HUES6 (cell line): ENCODE results near the gene PRKCA.

Experiments used
- H3K27ac ChIP-seq: 2 replicates; pipeline ENCODE4 v1.7.0; 2013; ENCODE audit warnings: low read depth, mild to moderate bottlenecking, low read length, inconsistent platforms
- H3K27me3 ChIP-seq: 2 replicates; pipeline ENCODE4 v1.6.1; 2013; ENCODE audit warnings: low read length; ENCODE audit not compliant: control insufficient read depth, insufficient read depth
- H3K36me3 ChIP-seq: 2 replicates; pipeline ENCODE4 v1.6.1; 2013; ENCODE audit warnings: low read length; ENCODE audit not compliant: control insufficient read depth, insufficient read depth
- H3K4me1 ChIP-seq: 2 replicates; pipeline ENCODE4 v1.6.1; 2013; ENCODE audit warnings: low read length; ENCODE audit not compliant: control insufficient read depth, insufficient read depth
- H3K4me3 ChIP-seq: 2 replicates; pipeline ENCODE4 v1.5.1; 2013; ENCODE audit warnings: low read depth, low read length
- H3K9ac ChIP-seq: one replicate; pipeline ENCODE4 v1.6.1; 2013; ENCODE audit warnings: mild to moderate bottlenecking, low read length
- H3K9me3 ChIP-seq: 2 replicates; pipeline ENCODE4 v1.6.1; 2013; ENCODE audit warnings: low read depth, low read length; ENCODE audit not compliant: control insufficient read depth, insufficient read depth

PRKCA gene

GRCh38 chr17:66789961-66790437 lies 487.6 kb downstream of the PRKCA start:
- Histone ChIP-seq H3K27ac (no peak overlapping the region), H3K36me3 (no peaks in the 10 kb centered on the region), H3K9ac (no peak overlapping the region), H3K9me3 (no peaks in the 10 kb centered on the region), H3K4me1 (peaks cover 5% of the 10 kb centered on the region; the same call in 1 of the 2 replicates), H3K4me3 (no peak overlapping the region), H3K27me3 (no peaks in the 10 kb centered on the region)

- H3K36me3 ChIP-seq: no peaks in the 10 kb centered on the region
- H3K9ac ChIP-seq: no peak overlapping the region
- peaks cover 5% of the 10 kb centered on the region; the same call in 1 of the 2 replicates for H3K4me1 ChIP-seq
- no peaks in the 10 kb centered on the region for H3K27me3 ChIP-seq
- H3K27ac ChIP-seq: no peak overlapping the region
- H3K4me3 ChIP-seq: no peak overlapping the region
- H3K9me3 ChIP-seq: no peaks in the 10 kb centered on the region
Measured at GRCh38 chr17:66790501-66791061, 488.2 kb downstream of the PRKCA start.

- H3K4me1 ChIP-seq: peaks cover 5% of the 10 kb centered on the region; the same call in 1 of the 2 replicates
Measured at GRCh38 chr17:66791347-66791746, 488.9 kb downstream of the PRKCA start.

DNA sequence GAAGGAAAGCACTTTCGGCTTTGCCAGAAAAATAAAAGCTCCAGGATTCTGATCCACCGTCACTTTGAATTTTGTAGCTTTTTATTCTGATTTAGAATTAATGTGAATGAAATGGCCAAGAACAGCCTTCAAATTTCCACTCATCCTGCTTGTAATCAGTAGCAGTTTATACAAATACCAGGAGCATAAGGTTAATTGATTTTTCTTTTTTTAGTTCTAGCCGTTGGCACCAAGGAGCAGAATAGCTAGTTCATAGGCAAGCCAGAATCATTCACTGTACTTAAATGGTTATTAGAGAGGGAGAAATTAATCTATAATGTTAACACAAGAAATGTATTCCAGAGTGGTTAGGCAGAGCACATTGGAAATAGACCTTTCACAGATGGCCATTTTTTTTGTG lies 491.4 kb downstream of the PRKCA start:
- Histone ChIP-seq H3K4me1 (peaks cover 3% of the 10 kb centered on the region; the same call in 1 of the 2 replicates), H3K4me3 (no peak overlapping the region), H3K9ac (no peak overlapping the region), H3K27ac (no peak overlapping the region), H3K27me3 (no peaks in the 10 kb centered on the region), H3K9me3 (no peaks in the 10 kb centered on the region; the same call in 1 of the 2 replicates), H3K36me3 (no peaks in the 10 kb centered on the region)

More at GRCh38 chr17:66791347-66791746, 488.9 kb downstream of the PRKCA start:
- no peak overlapping the region for H3K4me3 ChIP-seq
- H3K27me3 ChIP-seq: no peaks in the 10 kb centered on the region
- H3K36me3 ChIP-seq: no peaks in the 10 kb centered on the region
- H3K27ac ChIP-seq: no peak overlapping the region
- no peak overlapping the region for H3K9ac ChIP-seq
- H3K9me3 ChIP-seq: no peaks in the 10 kb centered on the region

DNA sequence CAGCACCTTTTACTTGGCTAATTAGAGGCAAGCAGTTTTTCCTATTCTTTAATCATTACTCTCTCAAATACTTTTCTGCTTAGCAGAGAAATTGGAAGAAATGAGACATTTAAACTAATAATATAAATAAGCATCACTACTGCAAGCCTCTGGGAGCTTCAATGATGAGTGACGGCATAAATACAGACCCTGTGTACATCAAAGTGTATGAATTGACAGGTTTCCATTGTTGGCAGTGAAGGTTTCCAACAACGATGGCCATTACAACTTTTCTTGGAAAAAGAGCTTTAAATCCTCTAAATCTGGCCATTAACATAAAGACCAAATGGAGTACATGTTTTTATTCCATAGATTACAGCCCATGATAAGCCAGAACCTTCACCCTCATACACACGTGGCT lies 493.1 kb downstream of the PRKCA start:
- no peak overlapping the region for H3K27ac ChIP-seq
- no peaks in the 10 kb centered on the region; the same call in 1 of the 2 replicates for H3K9me3 ChIP-seq
- no peak overlapping the region for H3K4me3 ChIP-seq
- no peaks in the 10 kb centered on the region; the same call in 1 of the 2 replicates for H3K4me1 ChIP-seq
- no peak overlapping the region for H3K9ac ChIP-seq
- H3K36me3 ChIP-seq: no peaks in the 10 kb centered on the region
- H3K27me3 ChIP-seq: no peaks in the 10 kb centered on the region

GRCh38 chr17:66799849-66800537 lies 497.6 kb downstream of the PRKCA start:
- no peak overlapping the region for H3K27ac ChIP-seq
- H3K9me3 ChIP-seq: no peaks in the 10 kb centered on the region; the same call in 1 of the 2 replicates
- no peak overlapping the region for H3K9ac ChIP-seq
- H3K36me3 ChIP-seq: no peaks in the 10 kb centered on the region
- H3K27me3 ChIP-seq: no peaks in the 10 kb centered on the region
- peaks cover 18% of the 10 kb centered on the region for H3K4me1 ChIP-seq
- H3K4me3 ChIP-seq: no peak overlapping the region

GRCh38 chr17:66803474-66803951 lies 501.1 kb downstream of the PRKCA start:
- no peaks in the 10 kb centered on the region for H3K9me3 ChIP-seq
- no peak overlapping the region for H3K27ac ChIP-seq
- H3K27me3 ChIP-seq: no peaks in the 10 kb centered on the region
- no peak overlapping the region for H3K9ac ChIP-seq
- H3K36me3 ChIP-seq: no peaks in the 10 kb centered on the region
- peaks cover 18% of the 10 kb centered on the region for H3K4me1 ChIP-seq
- H3K4me3 ChIP-seq: no peak overlapping the region

GRCh38 chr17:66805567-66805966 lies 503.2 kb downstream of the PRKCA start:
- Histone ChIP-seq H3K36me3 (no peaks in the 10 kb centered on the region), H3K4me3 (no peak overlapping the region), H3K9ac (no peak overlapping the region), H3K9me3 (no peaks in the 10 kb centered on the region), H3K27me3 (no peaks in the 10 kb centered on the region), H3K27ac (no peak overlapping the region), H3K4me1 (peaks cover 18% of the 10 kb centered on the region)

DNA sequence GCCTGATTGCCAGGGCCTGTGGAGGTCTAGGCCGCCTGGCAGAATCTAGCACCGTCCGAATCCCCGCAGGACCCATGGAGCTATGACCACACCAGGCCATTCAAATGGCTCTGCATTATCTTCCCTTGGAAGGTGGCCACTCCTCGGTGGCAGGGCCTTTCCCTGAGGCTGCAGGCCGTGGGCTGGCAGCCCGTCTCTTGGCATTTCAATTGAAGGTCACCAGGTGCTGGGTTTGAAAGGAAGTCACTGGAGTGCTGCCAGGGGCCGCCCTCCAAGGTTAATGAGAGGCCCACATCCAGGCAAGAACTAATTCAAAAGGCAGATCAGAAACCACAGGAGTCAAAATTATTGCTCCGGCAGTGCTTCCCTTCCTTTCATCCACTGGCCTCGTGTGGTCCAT lies 504.8 kb downstream of the PRKCA start:
- H3K9ac ChIP-seq: no peak overlapping the region
- no peaks in the 10 kb centered on the region for H3K27me3 ChIP-seq
- no peak overlapping the region for H3K27ac ChIP-seq
- peaks cover 18% of the 10 kb centered on the region for H3K4me1 ChIP-seq
- H3K4me3 ChIP-seq: no peak overlapping the region
- H3K36me3 ChIP-seq: no peaks in the 10 kb centered on the region
- no peaks in the 10 kb centered on the region for H3K9me3 ChIP-seq

GRCh38 chr17:66809408-66809807 lies 507.0 kb downstream of the PRKCA start:
- Histone ChIP-seq H3K9ac (no peak overlapping the region), H3K36me3 (no peaks in the 10 kb centered on the region), H3K27me3 (no peaks in the 10 kb centered on the region), H3K27ac (no peak overlapping the region), H3K9me3 (no peaks in the 10 kb centered on the region), H3K4me1 (no peaks in the 10 kb centered on the region), H3K4me3 (no peak overlapping the region)

- Histone ChIP-seq H3K27me3 (no peaks in the 10 kb centered on the region), H3K9me3 (no peaks in the 10 kb centered on the region), H3K9ac (no peak overlapping the region), H3K27ac (no peak overlapping the region), H3K4me1 (no peaks in the 10 kb centered on the region), H3K4me3 (no peak overlapping the region), H3K36me3 (no peaks in the 10 kb centered on the region)
Measured at GRCh38 chr17:66810951-66811682, 508.7 kb downstream of the PRKCA start.
